ENCODE measurements around the gene TMEM174.

Gene TMEM174, protein sequence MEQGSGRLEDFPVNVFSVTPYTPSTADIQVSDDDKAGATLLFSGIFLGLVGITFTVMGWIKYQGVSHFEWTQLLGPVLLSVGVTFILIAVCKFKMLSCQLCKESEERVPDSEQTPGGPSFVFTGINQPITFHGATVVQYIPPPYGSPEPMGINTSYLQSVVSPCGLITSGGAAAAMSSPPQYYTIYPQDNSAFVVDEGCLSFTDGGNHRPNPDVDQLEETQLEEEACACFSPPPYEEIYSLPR

DNA sequence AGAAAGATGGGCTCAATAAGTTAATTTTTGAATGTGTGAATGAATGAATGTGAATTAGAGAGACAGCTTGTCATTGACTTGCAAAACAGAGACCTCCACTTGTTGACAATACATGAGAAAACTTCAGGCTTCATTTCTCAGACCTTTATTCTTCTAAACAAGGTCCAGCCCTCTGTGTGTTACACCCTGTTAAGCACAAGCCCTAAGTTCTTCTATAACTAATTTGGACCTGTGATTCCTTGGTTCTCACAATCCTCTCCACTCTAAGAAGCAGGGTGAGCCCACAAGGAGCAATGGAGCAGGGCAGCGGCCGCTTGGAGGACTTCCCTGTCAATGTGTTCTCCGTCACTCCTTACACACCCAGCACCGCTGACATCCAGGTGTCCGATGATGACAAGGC, at the start of gene TMEM174:
Gene TMEM174, plus strand, starts transcription at position 243 of the 400 bp plus-strand sequence. Its CDS starts 51 bp downstream, at position 294.
- no peak for TF ChIP-seq CTCF (IDR thresholded peaks at IDR 0.05; ENCODE audit: borderline replicate concordance, insufficient read depth, low read depth, low read length)
- no peak within 1 kb of the TSS for H3K4me3 ChIP-seq (ENCODE audit: low read depth, low read length)

DNA sequence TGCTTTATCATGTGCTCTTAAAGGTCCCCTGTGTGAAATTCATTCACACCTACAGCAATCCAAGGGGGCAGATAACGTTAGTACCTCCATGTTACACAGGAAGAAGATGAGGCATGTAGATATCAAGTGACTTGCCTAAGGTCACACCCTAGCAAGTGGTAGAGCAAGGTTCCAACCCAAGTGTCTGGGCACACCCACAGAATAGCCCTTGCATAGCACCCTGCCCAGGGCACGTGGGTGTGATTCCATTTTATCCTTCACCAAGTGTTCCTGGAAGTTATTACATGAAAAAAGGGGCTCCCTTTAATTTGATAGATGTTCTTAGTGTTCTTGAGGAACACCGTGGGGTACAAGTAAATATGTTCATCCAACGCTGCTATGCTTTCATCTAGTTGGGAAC, 47.7 kb upstream of the TMEM174 start:
- no peak overlapping the region for H3K4me3 ChIP-seq (ENCODE audit: low read depth, low read length)
- TF ChIP-seq CTCF (IDR thresholded peaks at IDR 0.05; ENCODE audit: borderline replicate concordance, insufficient read depth, low read depth, low read length): no peak

- H3K4me3 ChIP-seq (ENCODE audit: low read depth, low read length): no peak overlapping the region
- TF ChIP-seq CTCF (IDR thresholded peaks at IDR 0.05; ENCODE audit: borderline replicate concordance, insufficient read depth, low read depth, low read length): no peak
Measured at GRCh38 chr5:73126381-73126780, 46.6 kb upstream of the TMEM174 start.

DNA sequence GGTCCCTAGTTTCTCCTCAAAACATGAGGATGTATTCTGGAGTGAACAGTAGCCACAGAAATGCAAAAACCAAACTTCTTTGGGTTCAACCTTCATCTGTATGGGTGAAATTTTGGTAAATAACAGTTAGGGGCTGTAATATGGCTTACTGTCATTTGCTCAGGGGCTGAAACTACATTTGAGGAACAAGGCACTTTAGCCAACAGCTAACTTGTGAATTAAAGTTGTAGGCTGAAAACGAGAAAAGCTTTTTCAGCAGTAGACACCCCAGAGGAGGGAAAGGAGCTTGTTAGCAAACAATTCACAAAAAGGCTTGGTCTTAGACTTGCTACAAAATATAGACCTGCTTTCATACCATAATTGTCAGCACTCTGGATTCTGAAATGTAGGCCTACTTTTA, 46.0 kb upstream of the TMEM174 start:
- TF ChIP-seq CTCF (IDR thresholded peaks at IDR 0.05; ENCODE audit: borderline replicate concordance, insufficient read depth, low read depth, low read length): no peak
- H3K4me3 ChIP-seq (ENCODE audit: low read depth, low read length): no peak overlapping the region

DNA sequence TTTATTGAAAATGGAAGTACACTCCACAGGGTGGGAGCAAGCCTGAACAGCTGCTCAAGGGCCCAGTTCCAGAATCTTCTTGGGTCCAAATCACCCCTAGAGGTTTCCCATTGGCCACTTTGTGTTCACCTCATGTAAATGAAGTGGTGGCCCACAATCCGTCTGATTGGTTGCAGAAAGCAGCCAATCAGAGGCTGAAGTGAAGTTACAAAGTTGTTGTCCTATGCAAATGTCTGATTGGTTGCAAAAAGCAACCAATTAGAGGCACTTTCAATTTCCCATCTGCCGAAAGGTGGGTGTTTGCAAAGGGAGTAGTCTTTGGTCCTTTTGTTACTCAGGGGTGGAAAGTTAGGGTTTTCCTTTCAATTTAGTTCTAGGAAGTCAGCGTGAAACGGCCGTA, 43.9 kb upstream of the TMEM174 start:
- no peak overlapping the region for H3K4me3 ChIP-seq (ENCODE audit: low read depth, low read length)
- TF ChIP-seq CTCF (IDR thresholded peaks at IDR 0.05; ENCODE audit: borderline replicate concordance, insufficient read depth, low read depth, low read length): no peak

DNA sequence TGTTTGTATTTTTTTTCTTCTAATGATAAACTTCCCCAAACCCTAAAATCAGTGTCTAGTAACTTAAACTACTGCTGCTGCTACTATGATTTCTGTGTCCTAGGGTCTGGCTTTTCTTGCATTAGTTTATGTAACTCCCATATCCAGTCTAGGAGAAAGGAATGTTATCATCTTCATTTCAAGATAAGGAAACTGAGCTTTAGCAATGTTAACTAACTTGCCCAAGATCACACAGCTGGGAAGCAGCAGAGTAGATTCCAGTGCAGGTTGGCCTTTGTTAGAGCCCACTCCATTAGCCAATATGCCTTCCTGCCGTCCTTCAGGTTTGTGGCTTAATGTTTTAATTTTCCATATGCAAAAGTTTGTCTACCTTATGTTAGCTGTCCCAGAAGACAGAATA, 42.2 kb upstream of the TMEM174 start:
- H3K4me3 ChIP-seq (ENCODE audit: low read depth, low read length): no peak overlapping the region
- no peak for TF ChIP-seq CTCF (IDR thresholded peaks at IDR 0.05; ENCODE audit: borderline replicate concordance, insufficient read depth, low read depth, low read length)

DNA sequence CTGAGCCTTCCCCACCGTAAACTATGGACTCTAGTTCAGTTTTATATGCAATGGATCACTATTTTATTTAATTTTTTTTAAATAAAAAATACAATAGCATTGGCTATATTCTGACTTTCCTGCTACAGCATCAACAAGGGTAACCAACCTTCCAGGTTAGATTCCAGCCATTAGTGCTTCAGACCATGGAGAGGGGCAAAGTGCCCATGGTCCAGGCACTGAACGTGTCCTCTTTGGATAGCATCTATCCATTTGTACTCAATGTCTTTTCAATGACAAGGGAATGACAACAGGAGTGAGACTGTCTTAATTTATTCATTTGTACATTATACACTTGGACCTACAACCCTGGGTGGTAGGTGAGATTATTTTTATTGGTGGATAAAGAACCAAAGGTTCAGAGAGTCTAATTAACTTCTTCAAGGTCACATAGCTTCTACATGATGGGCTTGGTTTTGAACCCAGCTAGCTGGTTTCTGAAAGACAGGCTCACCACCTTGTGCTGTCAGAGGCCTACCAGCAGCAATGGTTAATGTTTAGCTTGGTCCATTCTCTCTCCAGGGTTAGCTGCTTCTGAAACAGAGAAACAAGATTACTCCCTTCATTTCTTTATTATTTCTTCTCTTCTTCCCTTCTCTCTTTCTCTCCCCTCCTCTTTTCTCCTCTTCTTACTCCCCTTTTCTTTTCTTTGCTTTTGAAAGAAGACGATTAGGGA, 41.1 kb upstream of the TMEM174 start:
- TF ChIP-seq CTCF (IDR thresholded peaks at IDR 0.05; ENCODE audit: borderline replicate concordance, insufficient read depth, low read depth, low read length): no peak
- no peak overlapping the region for H3K4me3 ChIP-seq (ENCODE audit: low read depth, low read length)

Data from GM12875 (cell line).